ENCODE measurements around the gene UNC79.

Gene UNC79

DNA sequence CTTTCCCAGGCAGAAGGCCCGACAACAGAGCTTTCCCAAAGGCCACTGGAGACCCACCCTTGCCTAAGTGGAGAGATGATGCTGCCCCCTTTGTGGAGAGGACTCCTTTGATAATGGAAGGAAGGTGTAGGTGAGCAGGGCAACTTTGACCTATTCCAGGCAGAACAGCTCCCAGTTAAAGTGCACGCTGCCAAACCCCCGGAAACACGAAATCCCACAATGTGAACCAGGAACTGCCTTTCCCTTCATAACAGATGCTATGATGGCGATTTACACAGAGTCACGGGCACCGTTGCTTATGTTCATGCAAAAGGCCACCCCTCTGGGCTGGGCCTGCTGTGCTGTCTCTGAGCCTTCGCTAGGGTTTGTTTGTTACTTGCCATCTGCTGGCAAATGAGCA, 322.9 kb downstream of the UNC79 start:
- no peak overlapping the region for H3K9ac ChIP-seq
- no peak for TF ChIP-seq Cebpa-rat (IDR thresholded peaks at IDR 0.05)

DNA sequence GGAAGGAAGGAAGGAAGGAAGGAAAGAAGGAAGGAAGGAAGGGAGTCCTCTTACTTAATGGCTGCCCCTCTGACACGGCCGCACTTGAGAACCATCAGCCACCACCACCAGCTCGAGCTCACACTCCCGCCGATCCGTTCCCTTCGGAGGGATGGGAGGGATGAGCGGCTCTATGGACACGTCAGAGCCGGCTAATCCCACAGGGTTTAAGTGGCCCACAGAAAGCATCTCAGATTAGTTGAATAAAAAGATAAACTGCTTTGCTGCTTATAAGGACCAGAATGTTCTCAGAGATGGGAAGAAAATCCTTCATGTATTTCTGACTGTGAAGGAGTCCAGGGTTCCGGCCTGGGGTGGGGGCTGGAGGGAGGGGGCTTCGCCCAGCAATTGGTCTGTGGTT, 326.5 kb downstream of the UNC79 start:
- H3K9ac ChIP-seq: no peak overlapping the region
- H3K4me3 ChIP-seq: no peak overlapping the region
- no peaks in the 10 kb centered on the region for H3K27me3 ChIP-seq
- no peak for TF ChIP-seq Cebpa-rat (IDR thresholded peaks at IDR 0.05)
- H3K4me2 ChIP-seq: peak overlapping the region in 8 of 11 experiments; percentile 23 to 67 (median 43); a peak in 14 of 22 replicates
- H3K4me1 ChIP-seq: peaks cover 0 to 45% (median 35%) of the 10 kb centered on the region in 10 experiments; a peak in 16 of 20 replicates
- H3K27ac ChIP-seq: no peak overlapping the region
- H3K9me3 ChIP-seq (replicated peaks in 1 of 11): peaks cover 0 to 9% (median 0%) of the 10 kb centered on the region in 11 experiments; a peak in 2 of 22 replicates
- no peaks in the 10 kb centered on the region for H4K20me1 ChIP-seq
- H3K36me3 ChIP-seq: no peaks in the 10 kb centered on the region

More for the DNA sequence above, 322.9 kb downstream of the UNC79 start:
- Histone ChIP-seq H4K20me1 (no peaks in the 10 kb centered on the region), H3K4me1 (peaks cover 0 to 27% (median 20%) of the 10 kb centered on the region in 10 experiments; a peak in 14 of 20 replicates), H3K27me3 (no peaks in the 10 kb centered on the region), H3K27ac (no peak overlapping the region), H3K4me2 (no peak overlapping the region), H3K9me3 (replicated peaks in 1 of 11) (peaks cover 0 to 9% (median 0%) of the 10 kb centered on the region in 11 experiments; a peak in 2 of 22 replicates), H3K4me3 (no peak overlapping the region), H3K36me3 (no peaks in the 10 kb centered on the region)

All from BLaER1 treated with 17β-estradiol and CSF1 and Interleukin-3, amounts not matched to agents 10 nM and 100 nM (cell line).